K562 treated with DMSO at 1 percent for 4 hours (cell line): Measurements from ENCODE around the gene MAGEL2. TPM values are rescaled to one million over a fixed set of nuclear protein-coding genes. Genes with fewer than 3 reads are reported as not detected.

ENCODE experiments used
- total RNA-seq: library from RNA; unstranded; fragments of 300-600 nt; gene quantifications from 2 replicates; pipeline ENCODE4 v1.2.3, GENCODE V29; 2022; ENCODE audit not compliant: insufficient read depth

MAGEL2 gene
- not detected in 2 replicates for total RNA-seq

DNA sequence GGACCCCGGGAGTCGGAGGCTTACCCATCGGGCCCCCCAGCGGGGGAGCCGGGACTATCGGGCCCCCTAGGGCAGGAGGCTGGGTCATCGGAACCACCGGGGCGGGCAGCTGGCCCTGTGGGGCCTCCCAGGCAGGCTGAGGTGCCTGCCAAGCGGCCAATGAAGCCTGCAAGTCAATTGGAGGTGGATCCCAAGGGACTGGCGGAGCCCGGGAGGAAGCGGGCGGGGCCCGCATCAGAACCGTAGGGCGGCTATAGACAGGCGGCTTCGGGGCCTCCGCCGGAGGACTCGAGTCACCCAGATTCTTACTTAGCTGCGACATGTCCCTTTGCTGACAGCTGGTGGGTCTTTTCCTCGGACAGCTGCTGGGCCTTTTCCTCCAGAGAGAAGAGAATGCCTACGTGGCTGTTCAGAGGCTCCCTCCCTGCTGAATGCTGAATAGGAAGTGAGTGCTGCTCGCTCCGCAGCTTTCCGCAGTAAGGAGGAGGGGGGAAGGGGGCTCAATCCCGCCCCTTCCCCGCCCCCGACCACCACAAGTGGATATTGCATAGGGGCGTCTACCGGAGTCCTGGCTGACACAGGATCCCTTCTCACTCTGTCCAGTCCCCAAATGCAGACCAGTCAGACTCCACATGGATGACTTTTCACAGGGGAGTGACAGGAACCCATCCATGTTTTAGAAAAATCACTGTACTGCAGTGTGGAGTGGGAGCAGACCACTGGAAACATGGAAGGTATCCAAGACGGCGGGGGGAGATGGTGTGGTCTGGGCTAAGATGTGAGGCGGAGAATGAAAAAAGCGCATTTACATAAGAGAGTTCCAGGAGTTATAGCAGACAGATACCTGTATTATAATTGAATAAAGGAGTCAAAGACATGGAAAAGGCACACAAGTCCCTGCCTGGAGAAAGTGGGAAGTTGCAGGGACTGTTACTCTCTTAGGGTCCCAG lies at the start of gene MAGEL2:
TSS of gene MAGEL2 (minus strand) at position 447 of the 950 bp plus-strand sequence. CDS start at position 322, 125 bp downstream.

DNA sequence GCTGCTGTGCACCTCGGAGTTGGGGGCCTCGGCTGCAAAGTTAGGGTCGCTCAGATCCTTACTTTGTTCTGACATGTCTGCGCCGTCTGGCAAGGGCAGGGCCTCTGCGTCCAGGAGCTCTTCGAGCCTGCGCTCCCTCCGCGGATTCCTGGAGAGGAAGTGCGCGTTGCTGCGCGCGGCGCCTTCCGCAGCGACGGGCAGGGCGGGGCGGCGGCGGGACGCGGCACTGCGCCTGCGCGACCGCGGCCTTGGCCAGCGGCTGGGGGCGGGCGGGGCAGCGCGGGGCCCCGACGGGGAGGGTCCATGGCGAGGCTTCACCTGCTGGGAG lies 39.4 kb upstream of the MAGEL2 start, which contains the start of gene NDN:
TSS of gene NDN (minus strand) at position 163 of the 328 bp plus-strand sequence. CDS start at position 75, 88 bp downstream.

Other genes starting within 250 kb of the MAGEL2 start
- not detected in 2 replicates for gene GOLGA6L2, start 200.6 kb downstream of the MAGEL2 start, total RNA-seq
- gene MKRN3, start 82.2 kb downstream of the MAGEL2 start, total RNA-seq, result 7.8 and 18.5 TPM in 2 replicates
- gene NDN, start 39.4 kb upstream of the MAGEL2 start, total RNA-seq, result 7.4 and 11.1 TPM in 2 replicates